NCI-H1092 (cell line): ENCODE results near the gene PLEKHG5.
"Not testable (repeated sequence)": the region's sequence is repeated elsewhere in the genome, so short reads cannot be mapped to it uniquely, and the experiment has no call there.

Experiments used
- DNase-seq: peaks from one replicate; lab custom pipeline; 2025; lab: John Stamatoyannopoulos, UW

PLEKHG5 gene

DNA sequence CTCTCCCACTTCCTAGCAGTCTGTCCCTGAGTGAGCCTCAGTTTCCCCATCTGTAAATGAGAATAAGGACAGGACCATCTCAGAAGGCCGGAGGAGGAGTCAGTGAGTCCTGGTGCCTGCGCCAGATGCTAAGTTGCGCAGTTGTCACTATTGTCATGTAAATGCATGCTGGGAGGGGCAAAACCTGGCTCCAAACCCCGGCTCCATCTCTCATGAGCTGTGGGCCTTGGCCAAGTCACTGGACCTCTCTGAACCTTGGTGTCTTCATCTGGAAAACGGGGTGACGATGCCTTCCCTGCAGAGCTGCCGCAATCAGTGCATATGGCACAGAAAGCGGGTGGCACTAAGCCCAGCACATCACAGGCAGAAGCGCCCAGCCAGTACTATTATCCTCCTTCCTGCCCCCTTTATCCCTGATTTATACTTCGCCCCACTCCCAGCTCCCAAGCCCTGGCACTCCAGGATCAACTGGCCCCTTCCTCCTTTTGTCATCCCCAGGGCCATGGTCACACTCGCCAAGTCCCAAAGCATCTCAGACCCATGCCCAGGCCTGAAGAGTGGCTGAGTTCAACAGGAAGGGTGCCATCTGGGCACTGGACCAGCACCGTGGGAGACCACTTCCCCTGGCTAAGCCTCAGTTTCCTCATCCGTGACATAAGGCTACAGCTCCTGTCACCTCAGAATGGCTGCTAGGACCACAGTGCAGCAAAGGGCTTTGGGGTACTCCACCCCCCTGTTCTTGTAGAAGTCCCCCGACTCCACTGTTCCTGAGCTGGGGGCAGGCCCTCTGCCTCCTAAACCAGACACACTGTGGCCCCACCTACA is 4.3 kb upstream of the PLEKHG5 start:
- DNase-seq = no peak

GRCh38 chr1:6495041-6495441 is 3.6 kb upstream of the PLEKHG5 start:
- no peak for DNase-seq

GRCh38 chr1:6494627-6495026 is 3.2 kb upstream of the PLEKHG5 start:
- DNase-seq = no peak

- not testable (repeated sequence) for DNase-seq
Measured at GRCh38 chr1:6493834-6494223, 2.4 kb upstream of the PLEKHG5 start.

- no peak for DNase-seq
Measured at GRCh38 chr1:6491966-6492365, 499 bp upstream of the PLEKHG5 start.

DNA sequence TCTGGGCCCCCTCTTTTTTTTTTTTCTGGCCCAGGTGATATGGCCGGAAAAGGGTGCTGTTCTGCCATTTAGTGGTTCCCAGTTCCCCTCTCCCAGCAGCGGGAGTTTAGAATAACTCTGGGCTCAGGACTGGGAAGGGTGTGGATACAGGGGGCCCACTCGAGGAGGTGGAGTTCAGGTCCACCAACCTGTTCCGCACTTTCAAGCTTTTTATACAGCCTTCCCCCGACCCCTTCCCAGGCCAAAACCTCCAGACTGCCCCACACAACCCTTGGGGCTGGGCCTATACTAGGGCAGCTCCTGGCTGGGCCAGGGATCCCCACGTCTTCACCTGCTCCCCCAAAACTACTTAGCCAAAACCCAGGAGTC is 402 bp downstream of the PLEKHG5 start:
- no peak for DNase-seq

- peak; percentile 58 for DNase-seq
Measured at GRCh38 chr1:6490181-6491080, 1.0 kb downstream of the PLEKHG5 start.

GRCh38 chr1:6489799-6490180 is 1.7 kb downstream of the PLEKHG5 start:
- peak; percentile 84 for DNase-seq

DNA sequence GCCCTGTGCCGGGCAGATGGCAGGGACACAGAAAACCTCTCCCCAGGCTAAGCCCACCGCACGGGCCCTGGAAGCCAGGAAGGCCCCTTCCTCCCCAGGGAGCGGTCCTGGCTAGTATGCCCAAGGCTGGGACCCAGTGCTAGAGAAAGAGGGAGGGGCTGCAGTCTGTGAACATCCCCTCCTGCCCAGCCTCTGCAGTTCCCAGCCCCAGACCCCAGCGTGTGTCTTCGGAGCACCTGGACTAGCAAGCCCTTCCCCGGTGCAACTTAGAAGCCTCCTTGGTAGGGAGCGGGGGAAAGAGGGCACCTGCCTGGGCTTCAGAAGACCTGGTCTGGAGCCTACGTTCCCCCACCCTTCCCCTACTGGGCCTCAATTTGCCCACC is 2.1 kb downstream of the PLEKHG5 start:
- DNase-seq = no peak

DNA sequence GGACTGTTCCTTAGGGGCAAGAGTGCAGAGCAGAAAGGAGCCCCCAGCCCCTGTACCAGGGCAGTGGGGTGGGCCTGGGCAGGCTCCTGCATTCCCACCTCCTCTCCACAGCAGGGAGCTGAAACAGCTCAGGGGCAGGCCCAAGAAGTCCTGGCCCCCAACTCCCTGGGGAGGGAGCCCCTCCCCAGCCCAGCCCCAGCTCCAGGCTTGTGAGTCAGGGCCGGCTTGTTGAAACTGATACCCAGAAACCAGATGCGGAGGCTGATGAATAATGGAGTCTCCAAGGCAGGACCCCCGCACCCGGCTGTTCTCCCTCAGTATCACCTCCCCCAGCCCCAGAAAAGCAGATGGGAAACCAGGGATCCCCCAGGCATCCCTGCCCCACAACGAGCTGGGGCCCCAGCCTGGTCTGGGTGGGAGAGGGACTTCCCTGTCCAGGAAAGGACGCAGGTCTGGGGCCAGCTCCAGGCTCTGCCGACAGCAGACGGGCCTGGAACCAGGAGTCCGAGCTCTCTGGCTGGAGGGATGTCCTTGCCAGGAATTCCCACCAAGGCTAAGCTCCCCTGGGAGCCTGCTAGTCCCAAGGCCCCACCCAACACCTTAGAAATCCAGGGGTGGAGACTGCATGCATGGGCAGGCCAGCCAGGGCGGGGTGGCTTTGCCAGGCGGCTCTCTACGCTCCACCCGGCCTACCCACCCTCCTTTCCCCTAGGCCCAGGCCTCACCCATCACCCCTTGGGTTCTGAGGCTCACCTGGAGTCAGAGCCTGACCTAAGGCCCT is 2.7 kb downstream of the PLEKHG5 start:
- DNase-seq = no peak

GRCh38 chr1:6487804-6488484 is 3.5 kb downstream of the PLEKHG5 start:
- no peak for DNase-seq

DNA sequence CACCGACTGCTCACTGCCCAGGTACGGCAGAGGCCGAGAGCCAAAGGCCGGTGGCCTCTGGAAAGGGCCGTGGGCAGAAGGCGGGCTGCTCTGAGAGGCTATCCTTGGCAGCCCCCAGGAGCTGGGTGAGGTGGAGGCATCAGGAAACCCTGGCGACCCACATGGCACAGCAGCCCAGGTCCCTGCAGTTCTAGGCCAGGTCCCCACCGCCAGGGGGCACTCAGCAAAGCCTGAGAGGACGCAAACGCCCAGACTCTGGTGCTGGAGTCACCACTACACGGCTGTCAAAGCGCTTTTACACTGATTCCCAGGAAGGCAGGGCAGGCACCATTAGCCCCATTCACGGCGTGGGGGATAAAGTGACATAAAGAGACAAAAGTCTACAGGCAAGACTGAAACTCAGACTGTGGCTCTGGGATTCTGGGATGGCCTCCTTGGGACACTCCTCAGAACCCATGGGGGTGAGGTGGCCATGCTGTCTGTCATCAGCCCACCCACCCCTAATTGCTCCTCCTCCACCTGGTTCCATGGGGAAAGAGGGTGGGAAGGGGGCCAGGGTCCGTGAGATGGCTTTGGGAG is 4.9 kb downstream of the PLEKHG5 start:
- peak; percentile 98 for DNase-seq

- DNase-seq = no peak
Measured at GRCh38 chr1:6485168-6486101, 6.0 kb downstream of the PLEKHG5 start.

DNA sequence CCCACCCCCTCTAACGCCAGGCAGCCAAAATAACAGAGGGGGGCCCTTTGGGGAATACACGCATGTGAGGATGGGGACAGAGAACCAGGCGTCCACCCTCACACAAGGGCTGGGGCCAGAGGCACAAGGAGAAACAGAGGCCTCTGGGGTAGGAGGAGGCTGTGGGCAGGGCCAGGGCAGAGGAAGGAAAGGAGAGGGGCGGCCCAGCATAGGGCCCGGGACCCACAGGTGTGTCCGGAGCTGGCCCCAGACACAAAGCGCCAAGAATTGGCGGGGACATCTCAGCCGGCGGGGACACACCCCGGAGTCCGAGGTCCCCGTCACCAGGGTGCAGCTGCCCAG is 6.7 kb downstream of the PLEKHG5 start:
- no peak for DNase-seq

- no peak for DNase-seq
Measured at GRCh38 chr1:6483761-6484117, 7.7 kb downstream of the PLEKHG5 start.

DNA sequence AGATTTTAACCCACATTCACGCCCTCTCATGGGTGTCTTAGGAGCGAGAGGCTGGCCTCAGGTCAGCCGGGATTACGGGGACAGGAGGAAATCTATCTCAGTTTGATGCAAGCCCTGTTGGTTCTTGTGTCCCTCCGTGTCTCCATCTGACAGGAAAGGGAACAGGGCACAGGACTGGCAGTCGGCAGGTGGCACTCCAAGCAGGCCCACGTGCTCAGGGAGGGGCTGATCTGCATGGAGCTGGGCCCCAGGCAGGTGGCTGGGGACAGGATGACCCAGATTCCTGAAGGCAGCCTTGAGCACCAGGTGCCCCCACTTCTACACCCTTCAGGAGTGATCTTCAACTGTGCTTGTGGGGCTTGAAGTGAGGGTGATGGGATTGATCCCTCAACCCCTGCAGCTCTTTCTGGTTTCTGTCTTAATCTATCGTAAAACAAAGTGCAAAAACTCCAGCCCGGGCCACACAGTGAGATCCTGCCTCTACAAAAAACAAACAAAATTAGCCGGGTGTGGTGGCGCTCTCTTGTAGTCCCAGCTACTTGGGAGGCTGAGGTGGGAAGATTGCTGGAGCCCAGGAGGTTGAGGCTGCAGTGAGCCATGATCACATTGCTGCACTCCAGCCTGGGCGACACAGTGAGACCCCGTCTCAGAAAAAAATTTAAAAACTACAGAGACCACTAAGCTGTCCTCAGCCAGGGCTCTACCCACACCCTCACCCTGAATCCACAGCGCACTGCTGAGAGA is 8.3 kb downstream of the PLEKHG5 start:
- no peak for DNase-seq

- no peak for DNase-seq
Measured at GRCh38 chr1:6481820-6482219, 9.6 kb downstream of the PLEKHG5 start.

- DNase-seq = no peak
Measured at GRCh38 chr1:6477039-6477820, 14.2 kb downstream of the PLEKHG5 start.

- no peak for DNase-seq
Measured at GRCh38 chr1:6476483-6476882, 15.0 kb downstream of the PLEKHG5 start.
